DMS 273 (cell line): ENCODE measurements around the gene SCIMP.
"Not testable (repeated sequence)": the region's sequence is repeated elsewhere in the genome, so short reads cannot be mapped to it uniquely, and the experiment has no call there.

Source experiments
- DNase-seq: peaks from one replicate; lab custom pipeline; 2025; ENCODE audit not compliant: unreplicated experiment; lab: John Stamatoyannopoulos, UW

The SCIMP gene

DNA sequence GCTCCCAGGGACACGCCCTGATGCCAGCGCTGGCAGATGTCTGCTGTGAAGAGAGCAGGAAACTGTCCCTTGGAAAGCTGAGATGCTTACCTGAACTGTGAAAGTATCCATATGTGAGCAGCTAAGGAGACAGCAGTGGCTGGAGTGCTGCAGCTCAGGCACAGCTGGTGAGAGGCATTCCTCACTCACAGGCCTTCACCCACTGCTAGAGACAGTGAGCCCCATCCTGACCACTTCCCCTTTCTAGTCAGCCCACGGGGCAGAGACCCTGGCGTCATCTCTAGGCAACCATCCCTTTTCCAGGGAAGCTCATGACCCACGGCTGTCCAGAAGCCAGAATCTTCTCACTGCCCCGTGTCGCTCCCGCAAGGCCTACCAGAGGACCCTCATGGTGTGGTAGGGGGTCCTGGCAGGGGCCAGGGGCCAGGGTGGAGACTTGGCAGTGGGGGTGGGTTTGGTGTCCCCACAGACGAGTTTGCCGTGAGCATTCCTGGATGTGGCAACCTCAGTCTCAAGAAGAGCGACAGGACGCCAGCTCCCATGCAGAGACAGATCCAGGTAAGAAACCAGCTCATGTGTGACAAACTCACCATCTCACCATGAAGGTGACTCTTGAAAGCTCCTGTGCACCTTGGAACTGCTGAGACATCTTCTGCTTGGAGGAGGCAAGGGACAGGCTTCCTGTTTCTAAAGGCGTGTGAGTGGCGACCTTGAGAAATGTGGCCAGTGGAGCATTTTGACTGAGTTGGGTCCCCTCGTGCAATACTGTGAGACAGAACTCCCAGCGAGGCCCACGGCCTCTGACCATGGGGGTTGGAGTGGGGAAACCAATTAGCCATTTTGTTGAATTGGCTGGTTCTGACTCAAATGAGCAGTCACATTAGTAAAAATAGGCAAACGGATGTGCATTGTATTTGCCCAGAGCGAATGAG is at the start of gene SCIMP:
Gene SCIMP, minus strand, starts transcription at position 216 of the 932 bp plus-strand sequence. Its CDS starts 105 bp downstream, at position 111.
- no peak for DNase-seq

DNA sequence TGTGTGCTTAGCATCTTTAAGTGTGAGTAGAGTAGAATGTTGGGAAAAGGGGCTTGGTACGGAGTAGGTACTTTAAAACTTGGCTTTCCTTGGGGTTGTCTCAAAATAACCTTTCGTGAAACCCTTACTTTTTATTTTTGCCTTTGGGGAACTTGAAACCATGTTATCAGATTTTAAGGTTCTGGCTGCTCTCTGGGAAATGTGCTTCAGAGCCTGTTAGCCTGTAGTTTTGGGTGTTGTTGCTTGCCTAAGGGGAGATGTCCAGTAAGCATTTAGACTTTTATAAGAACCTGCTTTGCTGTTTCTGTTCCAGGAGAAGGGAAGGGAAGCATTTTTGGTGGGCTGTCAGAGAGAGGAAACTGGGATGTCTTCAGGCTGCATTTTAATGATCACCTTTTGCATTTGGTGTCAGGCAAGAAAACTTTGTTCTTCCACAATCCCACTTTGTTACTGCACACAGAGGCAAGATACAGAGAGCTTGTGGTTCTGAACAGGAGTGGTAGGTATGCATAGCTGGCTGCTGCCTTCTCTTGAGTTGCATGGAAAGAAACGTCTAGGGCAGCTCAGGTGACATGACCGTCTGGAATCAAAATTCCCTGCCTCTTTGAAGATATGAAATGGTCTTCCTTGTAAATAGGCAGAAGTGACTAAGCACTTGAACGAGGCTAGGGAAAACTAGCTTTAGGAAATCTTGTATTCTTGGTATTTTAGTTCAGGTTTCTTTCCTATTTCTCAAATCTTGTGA is 49.1 kb upstream of the SCIMP start:
- DNase-seq = peak; percentile 54

DNA sequence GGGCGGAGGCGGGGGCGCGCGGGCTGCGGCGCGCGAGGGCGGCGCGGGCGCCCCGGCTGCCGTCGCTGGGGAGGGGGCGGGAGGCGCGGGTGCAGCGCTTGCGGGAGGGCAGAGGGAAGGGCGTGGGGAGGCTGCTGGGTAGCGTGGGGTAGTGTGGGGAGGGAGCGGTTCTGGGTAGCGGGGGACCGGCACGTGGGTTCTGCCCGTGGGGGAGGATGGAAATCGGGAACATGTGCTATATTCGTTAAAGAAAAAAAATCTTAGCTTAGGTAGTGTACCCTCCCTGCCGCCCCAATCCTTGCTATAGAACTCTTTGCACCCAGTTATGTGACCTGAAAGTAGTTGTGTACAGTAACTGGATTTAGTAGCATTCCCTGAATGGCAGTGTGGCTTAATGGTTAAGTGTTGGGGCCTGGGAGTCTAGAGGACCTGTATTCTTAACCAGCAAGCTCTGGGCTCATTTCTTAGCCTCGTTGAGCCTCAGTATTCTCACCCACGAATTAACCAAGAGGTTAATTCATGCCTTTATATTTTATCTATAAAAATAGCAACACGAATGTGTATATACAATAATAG is 48.1 kb upstream of the SCIMP start:
- DNase-seq = peak; percentile 66

DNA sequence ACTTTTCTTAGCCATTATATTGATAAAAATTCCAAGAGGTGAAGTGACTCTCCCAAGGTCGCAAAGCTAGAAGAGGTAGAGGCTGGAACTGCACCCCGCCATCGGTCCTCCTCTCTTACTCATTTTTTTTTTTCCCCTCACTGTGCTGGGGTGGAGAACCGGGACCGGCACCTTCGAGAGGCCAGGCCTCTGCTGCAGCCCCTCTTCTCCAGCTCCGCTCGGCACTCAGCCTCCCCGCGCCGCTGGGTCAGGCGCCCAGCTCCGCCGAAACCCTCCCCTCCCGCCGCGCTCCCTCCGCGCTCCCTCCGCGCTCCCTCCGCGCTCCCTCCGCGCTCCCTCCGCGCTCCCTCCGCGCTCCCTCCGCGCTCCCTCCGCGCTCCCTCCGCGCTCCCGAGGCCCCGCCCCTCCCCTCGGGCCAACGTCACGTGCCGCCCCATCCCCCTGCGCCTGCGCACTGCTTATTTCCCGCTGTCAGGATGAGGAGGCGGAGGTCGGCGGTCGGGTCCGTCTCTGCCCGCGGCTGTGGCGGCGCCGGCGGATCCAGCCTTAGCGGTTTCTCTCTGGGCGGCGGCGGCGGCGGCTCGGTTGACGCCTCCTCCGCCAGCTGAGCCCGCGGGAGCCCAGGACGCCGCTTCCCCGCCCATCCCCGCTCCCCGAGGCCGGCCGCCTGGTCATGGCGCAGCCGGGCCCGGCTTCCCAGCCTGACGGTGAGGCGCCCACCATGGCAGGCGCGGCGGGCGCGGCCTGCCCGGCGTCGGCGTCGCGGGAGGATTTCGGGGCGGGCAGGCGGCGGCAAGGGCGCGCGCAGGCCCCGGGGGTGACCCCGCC is 47.4 kb upstream of the SCIMP start, which contains the start of gene RABEP1:
Gene RABEP1, plus strand, starts transcription at position 471 of the 828 bp plus-strand sequence. Its CDS starts 203 bp downstream, at position 674.
- DNase-seq = peak; percentile 91

DNA sequence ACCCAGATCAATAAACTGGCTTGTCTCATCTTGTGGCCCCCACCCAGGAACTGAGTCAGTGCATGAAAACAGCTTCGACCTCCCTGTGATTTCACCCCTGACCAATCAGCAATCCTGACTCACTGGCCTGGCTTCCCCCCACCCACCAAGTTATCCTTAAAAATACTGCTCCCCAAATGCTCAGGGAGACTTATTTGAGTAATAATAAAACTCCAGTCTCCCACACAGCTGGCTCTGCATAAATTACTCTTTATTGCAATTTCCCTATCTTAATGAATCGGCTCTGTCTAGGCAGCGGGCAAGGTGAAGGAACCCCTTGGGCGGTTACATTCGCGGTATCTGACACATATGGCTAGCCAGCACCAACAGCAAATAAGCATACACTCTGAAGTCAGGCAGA is 37.7 kb upstream of the SCIMP start:
- DNase-seq = peak; percentile 17

DNA sequence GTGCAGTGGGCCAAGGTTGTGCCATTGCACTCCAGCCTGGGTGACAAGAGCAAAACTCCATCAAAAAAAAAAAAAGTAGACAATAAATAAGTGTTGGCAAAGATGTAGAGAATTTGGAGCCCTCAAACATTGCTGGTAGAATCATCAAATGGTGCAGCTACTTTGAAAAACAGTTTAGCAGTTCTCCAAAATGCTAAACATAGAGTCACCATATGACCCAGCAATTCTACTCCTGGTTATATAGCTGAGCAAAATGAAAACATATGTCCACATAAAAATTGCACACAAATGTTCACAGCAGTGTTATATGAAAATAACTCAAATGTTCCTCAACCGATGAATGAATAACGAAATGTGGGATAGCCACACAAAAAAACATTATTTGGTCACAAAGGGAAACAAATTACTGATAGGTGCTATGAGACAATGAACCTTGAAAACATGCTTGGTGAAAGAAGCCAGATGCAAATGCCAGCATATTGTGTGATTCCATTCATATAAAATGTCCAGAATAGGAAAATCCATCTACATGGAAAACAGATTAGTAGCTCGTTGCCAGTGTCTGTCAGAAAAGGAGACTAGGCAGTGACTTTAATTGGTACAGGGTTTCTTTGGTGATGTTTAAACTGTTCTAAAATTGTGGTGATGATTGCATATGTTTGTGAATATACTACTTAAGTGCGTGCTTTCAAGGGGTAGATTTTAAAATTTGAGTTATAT is 34.7 kb upstream of the SCIMP start:
- no peak for DNase-seq

DNA sequence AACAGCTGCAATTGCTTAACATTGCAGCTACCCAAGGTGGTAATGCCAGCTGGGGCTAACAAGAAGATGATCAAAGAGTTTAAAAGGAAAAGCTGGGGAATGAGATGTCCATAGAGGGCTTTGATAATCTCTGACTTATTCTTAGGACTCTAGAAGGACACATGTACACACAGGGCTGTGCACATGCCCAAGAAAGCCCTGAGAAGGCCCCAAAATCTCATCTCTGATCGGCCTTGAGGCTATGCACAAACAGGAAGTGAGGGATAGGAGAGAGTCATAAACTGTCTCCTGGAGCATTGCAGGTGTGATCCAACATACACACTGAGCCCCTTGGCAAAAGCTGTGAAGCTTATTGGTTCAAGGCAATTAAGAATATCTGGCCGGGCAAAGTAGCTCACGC is 30.2 kb upstream of the SCIMP start:
- no peak for DNase-seq

DNA sequence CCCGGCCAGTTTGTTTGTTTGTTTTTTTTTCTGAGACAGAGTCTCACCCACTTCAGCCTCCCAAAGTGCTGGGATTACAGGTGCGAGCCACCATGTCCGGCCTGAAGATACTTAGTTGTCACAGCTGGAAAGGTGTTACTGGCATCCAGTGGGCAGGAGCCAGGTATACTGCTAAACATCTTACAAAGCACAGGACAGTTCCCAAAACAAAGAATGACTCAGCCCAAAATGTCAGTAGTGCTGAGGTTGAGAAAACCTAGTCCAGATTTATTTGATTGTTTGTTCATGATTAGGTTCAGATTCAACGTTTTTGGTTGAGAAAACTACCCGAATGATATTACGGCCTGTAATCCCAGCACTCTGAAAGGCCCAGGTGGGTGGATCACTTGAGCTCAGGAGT is 28.8 kb upstream of the SCIMP start:
- no peak for DNase-seq

DNA sequence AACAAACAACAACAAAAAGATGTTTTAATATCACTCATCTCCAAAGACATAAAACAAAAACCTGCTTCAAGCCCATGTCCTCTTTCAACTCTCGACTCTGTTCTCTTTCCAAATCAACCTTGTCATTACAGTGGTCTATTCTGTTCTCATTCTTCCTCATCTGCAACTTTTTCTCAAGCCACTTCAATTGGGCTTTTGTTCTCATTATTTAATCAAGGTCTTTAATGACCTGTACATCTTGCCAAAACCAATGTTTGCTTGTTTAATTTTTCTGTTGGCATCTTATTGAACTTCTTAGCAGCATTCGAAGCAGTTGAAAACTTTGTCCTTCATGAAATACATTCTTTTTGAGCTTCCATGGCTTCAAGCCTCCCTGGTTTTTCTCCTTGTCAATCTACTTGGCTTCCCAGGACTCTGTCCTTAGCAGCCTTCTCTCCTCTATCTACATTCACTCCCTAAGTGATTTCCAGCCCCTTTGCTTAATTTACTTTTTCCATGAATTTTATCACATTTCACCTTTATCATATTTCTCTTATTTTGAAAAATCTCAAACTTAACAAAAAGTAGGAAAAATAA is 27.8 kb upstream of the SCIMP start:
- DNase-seq = no peak

DNA sequence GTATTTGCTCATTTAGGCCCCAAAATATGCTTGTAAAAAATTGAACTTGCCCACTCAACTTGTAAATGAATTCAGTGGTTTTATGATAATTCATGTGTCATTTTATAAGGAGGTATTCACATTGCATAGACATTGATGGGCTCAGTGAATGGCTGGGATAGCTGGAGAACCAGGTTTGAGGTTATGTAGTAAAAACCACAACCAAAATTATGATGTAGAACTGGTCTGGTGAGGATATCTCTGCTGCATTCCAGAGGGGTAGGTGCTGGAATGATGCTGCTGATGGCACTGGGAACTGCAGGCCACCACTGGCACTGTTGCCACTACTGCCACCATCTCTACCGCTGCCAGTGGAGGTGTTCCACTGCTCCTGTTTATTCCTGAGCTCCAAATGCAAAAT is 25.9 kb upstream of the SCIMP start:
- DNase-seq = no peak

DNA sequence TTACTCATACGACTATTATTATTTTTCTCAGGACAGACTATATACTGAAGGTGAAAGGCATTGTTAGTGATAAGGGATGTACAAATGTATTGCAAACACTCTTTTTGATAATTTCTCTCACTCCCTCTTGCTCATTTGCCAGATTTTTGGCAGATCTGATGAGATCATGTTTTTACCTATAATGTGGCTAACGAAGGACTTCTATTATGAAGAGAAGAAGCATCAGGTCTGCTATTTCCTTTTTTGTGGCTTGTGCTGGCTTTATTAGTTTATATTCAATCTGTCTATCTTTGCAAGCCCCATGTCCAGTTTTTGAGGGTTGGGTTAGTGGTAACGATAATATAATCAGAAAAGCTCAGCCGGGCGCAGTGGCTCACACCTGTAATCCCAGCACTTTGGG is 22.5 kb upstream of the SCIMP start:
- no peak for DNase-seq

DNA sequence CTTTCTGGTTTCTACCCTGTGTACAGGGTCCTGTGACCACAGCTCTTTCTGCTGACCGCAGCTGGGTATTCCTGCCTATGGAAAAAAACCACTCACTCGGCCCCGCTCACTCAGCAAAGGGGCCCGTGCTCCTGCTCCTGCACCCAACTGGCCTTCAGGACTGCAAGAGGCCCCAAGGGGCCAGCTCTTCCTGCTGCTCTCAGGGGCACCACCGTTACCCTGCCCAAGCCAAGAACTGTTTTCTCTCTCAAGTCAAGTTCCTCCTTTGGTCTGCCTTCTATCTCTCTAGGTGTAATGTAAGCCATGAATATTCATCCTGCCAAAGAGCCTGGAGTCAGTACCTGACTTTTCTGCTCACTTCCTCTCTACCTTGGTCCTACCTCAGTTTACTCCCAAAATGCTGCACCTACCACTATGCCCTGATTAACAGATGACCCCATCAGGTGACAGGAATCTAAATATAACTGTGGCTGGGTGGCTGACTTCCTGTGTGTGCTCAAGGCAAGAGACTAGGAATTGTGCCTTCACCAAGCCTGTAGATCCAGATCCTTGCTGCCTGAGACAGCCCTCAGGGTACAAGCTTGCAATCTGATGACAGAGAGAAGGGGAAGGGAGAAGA is 20.4 kb upstream of the SCIMP start:
- no peak for DNase-seq

DNA sequence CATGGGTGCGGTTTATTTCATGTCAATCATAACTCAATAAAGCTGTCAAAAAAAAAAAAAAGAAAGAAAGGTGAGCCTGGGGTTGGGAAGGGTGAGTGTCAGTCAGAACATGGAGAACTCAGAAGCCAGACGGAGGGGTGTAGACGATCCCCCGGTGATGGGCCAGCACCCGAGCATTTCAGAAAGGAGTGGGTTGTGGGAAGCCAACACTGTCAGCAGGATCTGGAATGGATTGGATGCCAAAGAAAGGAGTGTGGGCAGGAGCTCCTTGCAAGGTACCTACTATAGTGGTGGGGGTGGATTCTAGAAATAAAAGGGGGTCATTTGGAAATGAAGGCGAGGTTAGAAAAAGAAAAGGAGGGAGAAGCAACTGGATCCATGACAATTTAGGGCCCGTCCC is 19.8 kb upstream of the SCIMP start:
- DNase-seq = no peak

DNA sequence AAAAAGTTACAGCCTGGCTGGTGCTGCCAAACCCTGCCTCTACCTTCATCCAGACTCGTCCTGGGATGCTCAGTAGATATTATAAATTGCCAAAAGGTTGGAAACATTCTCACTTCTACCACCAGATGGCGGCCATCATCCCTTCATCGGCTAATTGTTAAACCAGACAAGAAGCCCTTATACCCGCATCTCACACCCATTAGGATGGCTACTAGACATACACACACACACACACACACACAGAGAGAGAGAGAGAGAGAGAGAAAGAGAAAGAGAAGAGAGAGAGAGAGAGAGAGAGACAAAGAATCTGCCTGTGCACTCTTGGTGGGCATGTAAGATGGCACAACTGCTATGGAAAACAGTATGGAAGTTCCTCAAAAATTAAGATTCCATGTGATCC is 15.0 kb upstream of the SCIMP start:
- peak; percentile 75 for DNase-seq

DNA sequence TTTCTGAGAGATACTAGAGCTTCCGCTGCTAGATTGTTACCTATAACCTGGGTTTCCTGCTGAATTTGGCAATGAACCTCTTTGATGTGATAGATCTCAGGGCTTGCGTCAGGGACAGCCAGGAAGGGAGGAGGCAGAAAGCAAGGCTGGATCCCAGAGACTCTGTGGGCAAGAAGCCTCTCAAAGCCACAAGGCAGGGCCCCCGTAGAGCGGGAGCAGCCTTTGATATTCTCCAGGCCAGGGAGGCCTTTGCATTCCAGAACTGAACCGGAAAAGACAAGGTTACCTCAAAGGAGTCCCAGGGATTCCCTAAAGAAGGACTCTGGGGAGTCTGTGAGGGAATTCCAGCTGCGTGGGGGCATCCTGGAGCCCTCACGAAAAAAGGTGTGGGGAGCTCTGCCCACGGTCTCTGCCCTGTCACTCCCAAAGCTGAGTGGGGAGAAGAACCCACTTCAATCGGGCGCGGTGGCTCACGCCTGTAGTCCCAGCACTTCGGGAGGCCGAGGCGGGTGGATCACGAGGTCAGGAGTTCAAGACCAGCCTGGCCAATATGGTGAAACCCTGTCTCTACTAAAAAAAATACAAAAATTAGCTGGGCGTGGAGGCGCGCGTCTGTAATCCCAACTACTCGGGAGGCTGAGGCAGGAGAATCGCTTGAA is 14.3 kb upstream of the SCIMP start:
- DNase-seq = no peak

DNA sequence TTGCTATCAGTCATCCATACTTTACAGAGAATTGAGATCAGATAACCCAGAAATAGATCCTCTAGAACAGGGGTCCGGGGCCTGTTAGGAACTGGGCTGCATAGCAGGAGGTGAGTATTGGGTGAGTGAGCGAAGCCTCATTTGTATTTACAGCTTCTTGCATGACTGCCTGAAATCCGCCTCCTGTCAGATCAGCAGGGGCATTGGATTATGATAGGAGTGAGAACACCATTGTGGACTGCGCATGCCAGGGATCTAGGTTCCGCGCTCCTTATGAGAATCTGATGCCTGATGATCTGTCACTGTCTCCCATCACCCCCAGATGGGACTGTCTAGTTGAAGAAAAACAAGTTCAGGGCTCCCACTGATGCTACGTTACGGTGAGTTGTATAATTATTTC is 13.0 kb upstream of the SCIMP start:
- no peak for DNase-seq

DNA sequence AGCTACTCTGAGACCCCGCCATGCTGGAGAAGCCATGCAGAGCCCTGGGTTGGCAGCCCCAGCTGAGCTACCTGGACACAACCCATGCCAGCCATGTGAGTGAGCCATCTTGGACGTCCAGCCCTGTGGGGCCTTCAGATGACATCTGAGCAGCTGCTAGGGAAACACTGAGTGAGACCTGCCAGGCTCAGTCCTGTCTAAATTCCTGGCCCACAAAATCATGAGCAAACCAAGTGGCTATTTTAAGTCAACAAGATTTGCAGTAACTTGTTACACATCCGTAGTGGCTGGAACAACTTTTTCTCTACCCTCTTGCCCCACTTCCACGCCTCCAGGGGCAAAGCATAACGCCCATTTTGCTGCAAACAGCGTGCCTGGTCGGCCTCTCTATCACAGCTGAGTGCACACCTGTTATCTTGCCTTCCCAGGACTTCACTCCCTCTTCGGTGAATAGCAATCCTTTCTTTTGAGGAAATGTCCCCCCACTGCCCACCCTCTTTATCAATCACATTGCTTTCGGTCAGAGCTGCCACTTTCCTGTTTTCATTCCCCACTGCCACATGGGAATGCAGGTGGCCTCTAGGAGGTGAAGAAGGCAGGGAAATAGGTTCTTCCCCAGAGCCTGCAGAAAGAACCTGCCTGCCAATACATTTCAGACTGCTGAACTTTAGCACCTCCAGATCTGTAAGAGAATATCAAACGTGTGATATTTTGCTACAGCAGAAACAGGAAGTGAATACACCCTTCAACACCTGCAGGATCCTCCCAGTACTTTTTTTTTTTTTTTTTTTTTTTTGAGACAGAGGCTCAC is 7.4 kb upstream of the SCIMP start:
- DNase-seq = no peak

DNA sequence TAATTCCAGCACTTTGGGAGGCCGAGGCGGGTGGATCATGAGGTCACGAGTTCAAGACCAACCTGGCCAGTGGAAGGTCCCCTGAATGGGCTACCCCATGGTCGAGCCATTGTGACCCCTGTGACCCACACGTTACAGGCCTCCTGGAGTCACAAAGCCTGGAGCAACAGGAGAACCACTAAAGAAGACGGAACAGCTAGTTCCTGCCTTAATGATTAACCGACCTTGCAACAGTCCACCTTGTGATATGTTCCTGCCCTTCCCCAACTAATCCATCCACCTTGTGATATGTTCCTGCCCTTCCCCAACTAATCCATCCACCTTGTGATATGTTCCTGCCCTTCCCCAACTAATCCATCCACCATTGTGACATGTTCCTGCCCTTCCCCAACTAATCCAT is 5.1 kb upstream of the SCIMP start:
- DNase-seq = not testable (repeated sequence)
